ENCODE data around the gene GSC2. TPM values are rescaled to one million over a fixed set of nuclear protein-coding genes. Genes with fewer than 3 reads are reported as not detected.

Gene GSC2
- total and polyA plus RNA-seq, 8 donors, result not detected

GRCh38 chr22:19169002-19169946 is 19.2 kb upstream of the GSC2 start:
- no peak for TF ChIP-seq EP300 (IDR thresholded peaks at IDR 0.05)
- no peak for TF ChIP-seq POLR2AphosphoS5 (IDR thresholded peaks at IDR 0.05)
- TF ChIP-seq, protein P1, sequence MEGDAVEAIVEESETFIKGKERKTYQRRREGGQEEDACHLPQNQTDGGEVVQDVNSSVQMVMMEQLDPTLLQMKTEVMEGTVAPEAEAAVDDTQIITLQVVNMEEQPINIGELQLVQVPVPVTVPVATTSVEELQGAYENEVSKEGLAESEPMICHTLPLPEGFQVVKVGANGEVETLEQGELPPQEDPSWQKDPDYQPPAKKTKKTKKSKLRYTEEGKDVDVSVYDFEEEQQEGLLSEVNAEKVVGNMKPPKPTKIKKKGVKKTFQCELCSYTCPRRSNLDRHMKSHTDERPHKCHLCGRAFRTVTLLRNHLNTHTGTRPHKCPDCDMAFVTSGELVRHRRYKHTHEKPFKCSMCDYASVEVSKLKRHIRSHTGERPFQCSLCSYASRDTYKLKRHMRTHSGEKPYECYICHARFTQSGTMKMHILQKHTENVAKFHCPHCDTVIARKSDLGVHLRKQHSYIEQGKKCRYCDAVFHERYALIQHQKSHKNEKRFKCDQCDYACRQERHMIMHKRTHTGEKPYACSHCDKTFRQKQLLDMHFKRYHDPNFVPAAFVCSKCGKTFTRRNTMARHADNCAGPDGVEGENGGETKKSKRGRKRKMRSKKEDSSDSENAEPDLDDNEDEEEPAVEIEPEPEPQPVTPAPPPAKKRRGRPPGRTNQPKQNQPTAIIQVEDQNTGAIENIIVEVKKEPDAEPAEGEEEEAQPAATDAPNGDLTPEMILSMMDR (IDR thresholded peaks at IDR 0.05), result no peak
- TF ChIP-seq POLR2A (IDR thresholded peaks at IDR 0.05), result no peak
- Histone ChIP-seq H3K27ac (no peak overlapping the region), H3K4me3 (peak overlapping the region; percentile 23 to 43 (median 26)), H3K27me3 (peaks cover 10 to 60% (median 41%) of the 10 kb centered on the region in 3 donors), H3K4me1 (peaks cover 40 to 49% (median 48%) of the 10 kb centered on the region in 4 donors), H3K9me3 (no peaks in the 10 kb centered on the region), H3K36me3 (no peaks in the 10 kb centered on the region)
- intact Hi-C loops (cut with DNase I; ENCODE audit: low total_unique reads), result no loop called here
- 4 to 8% (median 5%) methylated on average over 41 to 58 of the region's 58 CpGs for WGBS, 5 donors
- peak in 1 of 2 donors; percentile 24 for DNase-seq

GRCh38 chr22:19168088-19168890 is 18.2 kb upstream of the GSC2 start:
- DNase-seq, result peak in 1 of 2 donors; percentile 4
- H3K27me3 ChIP-seq, result peaks cover 10 to 69% (median 44%) of the 10 kb centered on the region in 3 donors
- WGBS, 5 donors, result 46 to 61% (median 53%) methylated on average over 16 to 17 of the region's 17 CpGs

DNA sequence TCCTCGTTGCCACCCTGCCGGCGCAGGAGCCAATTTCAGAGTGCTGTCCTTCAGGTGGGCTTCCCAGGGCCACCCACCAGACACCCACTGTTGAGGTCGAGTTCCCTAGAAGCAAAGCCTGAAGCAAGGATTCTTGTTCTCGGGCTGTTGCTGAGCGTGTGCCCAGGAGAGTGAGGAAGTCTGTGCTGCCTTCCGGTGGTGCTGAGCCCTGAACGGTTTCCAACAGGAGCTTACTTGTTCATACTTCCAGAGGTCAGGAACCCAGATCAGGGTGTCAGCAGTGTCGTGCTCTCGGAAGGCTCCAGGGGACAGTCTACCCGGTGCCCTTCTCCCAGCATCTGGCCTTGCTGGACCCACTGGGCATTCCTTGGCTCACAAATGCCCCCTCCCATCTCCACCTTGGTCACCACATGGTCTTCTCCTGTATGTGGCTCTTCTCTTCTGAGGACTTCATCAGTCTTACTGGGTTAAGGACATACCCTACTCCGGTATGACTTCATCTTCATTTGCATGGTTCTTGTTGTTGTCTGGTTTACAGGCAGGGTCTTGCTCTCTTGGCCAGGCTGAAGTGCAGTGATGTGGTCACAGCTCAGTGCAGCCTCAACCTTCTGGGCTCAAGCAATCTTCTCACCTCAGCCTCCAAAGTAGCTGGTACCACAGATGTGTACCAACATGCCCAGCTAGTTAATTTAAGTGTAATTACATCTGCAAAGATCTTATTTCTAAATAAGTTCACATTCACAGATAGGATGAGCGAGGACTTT is 17.2 kb upstream of the GSC2 start:
- TF ChIP-seq POLR2A (IDR thresholded peaks at IDR 0.05) (no peak), EP300 (IDR thresholded peaks at IDR 0.05) (no peak), POLR2AphosphoS5 (IDR thresholded peaks at IDR 0.05) (no peak)
- TF ChIP-seq, protein P1 (IDR thresholded peaks at IDR 0.05), result no peak
- Histone ChIP-seq H3K9me3 (no peaks in the 10 kb centered on the region), H3K4me1 (peaks cover 21 to 29% (median 28%) of the 10 kb centered on the region in 4 donors), H3K4me3 (no peak overlapping the region), H3K36me3 (no peaks in the 10 kb centered on the region), H3K27ac (no peak overlapping the region), H3K27me3 (peaks cover 10 to 72% (median 44%) of the 10 kb centered on the region in 3 donors)
- no peak for DNase-seq
- intact Hi-C loops (cut with DNase I; ENCODE audit: low total_unique reads), result no loop called here
- 66 to 80% (median 75%) methylated on average over 10 to 13 of the region's 13 CpGs for WGBS, 5 donors

More at GRCh38 chr22:19168088-19168890, 18.2 kb upstream of the GSC2 start:
- TF ChIP-seq POLR2AphosphoS5 (IDR thresholded peaks at IDR 0.05), result no peak
- TF ChIP-seq, protein P1 (IDR thresholded peaks at IDR 0.05), result no peak
- no peak for TF ChIP-seq EP300 (IDR thresholded peaks at IDR 0.05)
- TF ChIP-seq POLR2A (IDR thresholded peaks at IDR 0.05), result no peak
- H3K4me3 ChIP-seq, result no peak overlapping the region
- intact Hi-C loops (cut with DNase I; ENCODE audit: low total_unique reads), result no loop called here
- no peaks in the 10 kb centered on the region for H3K9me3 ChIP-seq
- no peaks in the 10 kb centered on the region for H3K36me3 ChIP-seq
- H3K4me1 ChIP-seq, result peaks cover 31 to 39% (median 38%) of the 10 kb centered on the region in 4 donors
- no peak overlapping the region for H3K27ac ChIP-seq
